ENCODE measurements around the gene EPX. TPM values are rescaled to one million over a fixed set of nuclear protein-coding genes. Genes with fewer than 3 reads are reported as not detected.

Gene EPX
- total RNA-seq, 1 donor from 2014 or later: not detected

DNA sequence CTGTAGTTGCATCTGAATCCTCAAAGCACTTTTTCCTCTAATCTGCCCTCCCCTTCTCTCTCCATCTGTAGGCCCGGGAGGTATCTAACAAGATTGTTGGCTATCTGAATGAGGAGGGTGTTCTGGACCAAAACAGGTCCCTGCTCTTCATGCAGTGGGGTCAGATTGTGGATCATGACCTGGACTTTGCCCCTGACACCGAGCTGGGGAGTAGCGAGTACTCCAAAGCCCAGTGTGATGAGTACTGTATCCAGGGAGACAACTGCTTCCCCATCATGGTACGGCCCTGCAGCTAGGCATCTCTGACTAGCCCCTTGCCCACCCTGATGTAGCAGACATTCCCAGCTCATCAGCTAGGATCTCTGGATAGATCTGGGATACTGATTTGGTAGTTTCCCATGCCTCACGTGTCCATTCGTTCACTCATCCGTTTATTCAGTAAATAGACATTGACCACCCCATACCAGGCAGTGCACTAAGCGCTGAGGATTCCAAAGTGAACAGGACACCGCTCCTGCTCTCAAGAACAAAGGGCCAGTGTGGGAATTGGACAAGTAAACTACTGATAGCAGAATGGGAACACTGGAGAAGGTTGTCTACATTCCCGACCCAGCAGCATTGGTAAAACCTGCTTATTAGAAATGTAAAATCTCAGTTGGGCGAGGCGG lies 58.0 kb downstream of the EPX start:
- DNase-seq (ENCODE audit: low spot score): no peak

DNA sequence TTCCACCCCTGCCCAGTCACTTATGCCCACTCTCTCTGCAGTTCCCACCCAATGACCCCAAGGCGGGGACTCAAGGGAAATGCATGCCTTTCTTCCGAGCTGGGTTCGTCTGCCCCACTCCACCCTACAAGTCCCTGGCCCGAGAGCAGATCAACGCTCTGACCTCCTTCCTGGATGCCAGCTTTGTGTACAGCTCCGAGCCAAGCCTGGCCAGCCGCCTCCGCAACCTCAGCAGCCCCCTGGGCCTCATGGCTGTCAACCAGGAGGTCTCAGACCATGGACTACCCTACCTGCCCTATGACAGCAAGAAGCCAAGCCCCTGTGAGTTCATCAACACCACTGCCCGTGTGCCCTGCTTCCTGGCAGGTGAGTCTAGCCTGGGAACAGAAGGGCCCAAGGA lies 59.6 kb downstream of the EPX start:
- no peak for DNase-seq (ENCODE audit: low spot score)

DNA sequence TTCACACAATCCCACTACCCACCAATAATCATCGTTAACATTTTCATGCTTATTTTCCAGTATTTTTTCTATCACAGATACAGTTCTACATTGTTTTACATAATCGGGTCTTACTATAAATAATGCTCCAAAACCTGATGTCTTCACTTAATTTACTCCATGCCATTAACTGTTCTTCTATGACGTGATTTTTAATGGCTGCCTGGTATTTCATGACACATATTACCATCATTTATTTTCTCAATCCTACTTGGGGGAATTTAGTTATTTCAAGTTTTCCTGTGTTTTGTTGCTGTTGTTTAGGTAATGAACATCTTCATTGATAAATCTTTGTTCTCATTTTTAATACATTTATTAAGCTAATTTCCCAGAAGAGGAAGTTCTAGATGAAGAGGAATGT lies 60.6 kb downstream of the EPX start:
- DNase-seq (ENCODE audit: low spot score): no peak

Other genes starting within 250 kb of the EPX start
- gene CUEDC1, start 237.3 kb upstream of the EPX start, total RNA-seq: 36.9 TPM
- 64.9 TPM for gene VEZF1, start 204.5 kb upstream of the EPX start, total RNA-seq
- 187 TPM for gene SRSF1, start 185.5 kb upstream of the EPX start, total RNA-seq
- gene DYNLL2, start 109.3 kb upstream of the EPX start, total RNA-seq: 55.7 TPM
- not detected for gene OR4D1, start 44.3 kb upstream of the EPX start, total RNA-seq
- gene OR4D2, start 25.7 kb upstream of the EPX start, total RNA-seq: not detected
- gene MKS1, start 26.5 kb downstream of the EPX start, total RNA-seq: 16.6 TPM
- not detected for gene LPO, start 45.9 kb downstream of the EPX start, total RNA-seq
- gene MPO, start 88.2 kb downstream of the EPX start, total RNA-seq: 0.06 TPM
- 30.2 TPM for gene TSPOAP1, start 136.1 kb downstream of the EPX start, total RNA-seq
- 72.4 TPM for gene SUPT4H1, start 159.5 kb downstream of the EPX start, total RNA-seq
- gene RNF43, start 224.8 kb downstream of the EPX start, total RNA-seq: 19.0 TPM